AG09309 (cell line): ENCODE results near the gene MYO19.

Source experiments
- DNase-seq: peaks from one replicate; pipeline ENCODE4 v3.0.0-alpha.2; 2010; ENCODE audit warnings: low read depth
- H3K4me3 ChIP-seq: 2 replicates; pipeline ENCODE4 v1.5.1; 2011; ENCODE audit warnings: mild to moderate bottlenecking, low read depth, low read length, moderate library complexity; ENCODE audit not compliant: control insufficient read depth
- CTCF ChIP-seq: IDR thresholded peaks from 2 replicates; pipeline ENCODE4 v1.5.1; 2011; ENCODE audit warnings: mild to moderate bottlenecking, low read depth, low read length, inconsistent platforms; ENCODE audit not compliant: insufficient read depth, control insufficient read depth; ENCODE audit errors: missing control alignments

MYO19 gene

GRCh38 chr17:36503456-36504155 lies 31.1 kb downstream of the MYO19 start:
- H3K4me3 ChIP-seq: no peak overlapping the region
- DNase-seq: no peak
- TF ChIP-seq CTCF: no peak

GRCh38 chr17:36501963-36502362 lies 32.7 kb downstream of the MYO19 start:
- H3K4me3 ChIP-seq: no peak overlapping the region
- no peak for TF ChIP-seq CTCF
- no peak for DNase-seq

- H3K4me3 ChIP-seq: no peak overlapping the region
- no peak for TF ChIP-seq CTCF
- no peak for DNase-seq
Observed at GRCh38 chr17:36501351-36501750, 33.3 kb downstream of the MYO19 start.

- no peak for DNase-seq
- no peak for TF ChIP-seq CTCF
- no peak overlapping the region for H3K4me3 ChIP-seq
Observed at GRCh38 chr17:36500745-36501225, 33.9 kb downstream of the MYO19 start.

GRCh38 chr17:36498560-36499300 lies 35.9 kb downstream of the MYO19 start:
- H3K4me3 ChIP-seq: no peak overlapping the region
- no peak for TF ChIP-seq CTCF
- DNase-seq: no peak

- no peak overlapping the region for H3K4me3 ChIP-seq
- DNase-seq: no peak
- TF ChIP-seq CTCF: no peak
Observed at GRCh38 chr17:36498155-36498554, 36.5 kb downstream of the MYO19 start.
